AG04450 (cell line): ENCODE measurements around the gene USP53. TPM values are rescaled to one million over a fixed set of nuclear protein-coding genes. Genes with fewer than 3 reads are reported as not detected.
"Not testable (repeated sequence)": the region's sequence is repeated elsewhere in the genome, so short reads cannot be mapped to it uniquely, and the experiment has no call there.

ENCODE experiments used
- CTCF ChIA-PET: fragments of 300-600, 350-600 bp; formaldehyde crosslinking; extraction: SDS; loops from one replicate; lab custom pipeline; 2022; ENCODE audit warnings: antibody characterized with exemption, inconsistent platforms; lab: Charles Lee
- POLR2A ChIA-PET: fragments of 350-600 bp; formaldehyde crosslinking; extraction: SDS; loops from one replicate; lab custom pipeline; 2021; ENCODE audit warnings: antibody characterized with exemption, inconsistent platforms; lab: Yijun Ruan, JAX
- DNase-seq: peaks from one replicate; pipeline ENCODE4 v3.0.0-alpha.2; 2011; ENCODE audit warnings: low read depth, low spot score
- H3K27ac ChIP-seq: one replicate; pipeline ENCODE4 v1.5.1; 2012; ENCODE audit warnings: low read depth, low read length, control low read depth
- H3K27me3 ChIP-seq: one replicate; pipeline ENCODE4 v1.6.0; 2012; ENCODE audit warnings: low read length; ENCODE audit not compliant: control insufficient read depth, insufficient read depth
- H3K4me3 ChIP-seq: 2 replicates; pipeline ENCODE4 v1.5.1; 2011; ENCODE audit warnings: mild to moderate bottlenecking, low read depth, low read length, control low read depth
- H3K9me3 ChIP-seq: 2 replicates; pipeline ENCODE4 v1.5.1; 2012; ENCODE audit warnings: low read length; ENCODE audit not compliant: control insufficient read depth, insufficient read depth
- CTCF ChIP-seq: IDR thresholded peaks from 2 replicates; pipeline ENCODE4 v1.5.1; 2011; ENCODE audit warnings: low read depth, low read length, control low read depth, inconsistent platforms
- polyA minus RNA-seq: library from RNA; depleted of rRNA, polyadenylated mRNA; stranded (reverse); fragments of >200 nt; gene quantifications from 2 replicates; pipeline ENCODE4 v1.2.3, GENCODE V29; 2011; rRNA and poly(A)+ RNA removed
- polyA plus RNA-seq: library from polyadenylated mRNA; depleted of rRNA; stranded (reverse); fragments of >200 nt; gene quantifications from 2 replicates; pipeline ENCODE4 v1.2.3, GENCODE V29; 2011; rRNA removed

Gene USP53
- polyA plus RNA-seq = 15.6 and 19.0 TPM in 2 replicates
- 14.8 and 19.2 TPM in 2 replicates for polyA minus RNA-seq

GRCh38 chr4:119212234-119212963 lies at the start of gene USP53:
TSS of gene USP53 (plus strand) at chr4:119212713. CDS start at chr4:119239760, 27,047 bp downstream.
- peak within 1 kb of the TSS; percentile 79 for H3K27ac ChIP-seq
- peak within 1 kb of the TSS; percentile 81 for H3K4me3 ChIP-seq
- ChIA-PET POLR2A (interaction anchor here (0.8 to 2.7 kb wide), 7 partner anchors 88 to 223 kb away, joined by 3 to 14 read pairs (median 4); a partner anchor contains a TSS), CTCF (interaction anchor here (0.7 to 4.4 kb wide), 11 partner anchors 10 to 245 kb away, joined by 3 to 31 read pairs (median 3); no protein-coding TSS in a partner anchor)
- DNase-seq = peak; percentile 92
- TF ChIP-seq CTCF = no peak
- H3K27me3 ChIP-seq = no peaks in the 10 kb centered on the region
- H3K9me3 ChIP-seq = no peaks in the 10 kb centered on the region

DNA sequence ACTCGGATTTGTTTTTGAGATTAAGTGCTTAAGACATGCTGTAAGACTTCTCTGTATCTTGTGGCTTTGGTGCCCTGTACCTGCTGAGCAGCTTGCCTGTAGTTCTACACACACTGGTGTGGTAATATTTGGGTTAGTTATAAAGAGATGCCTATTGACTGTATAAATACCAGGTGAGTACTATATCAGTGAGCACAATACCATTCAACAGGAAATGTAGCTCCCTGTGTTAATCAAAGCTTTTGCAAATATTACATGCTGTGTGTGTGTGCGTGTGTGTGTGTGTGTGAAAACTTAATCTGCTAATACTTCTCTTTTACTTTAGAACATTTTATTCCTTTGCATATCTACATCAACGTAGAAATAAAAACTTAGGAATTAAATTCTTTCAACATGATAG lies 46.7 kb upstream of the USP53 start:
- TF ChIP-seq CTCF = no peak
- no peak overlapping the region for H3K4me3 ChIP-seq
- ChIA-PET POLR2A (no interaction called here), CTCF (no interaction called here)
- no peaks in the 10 kb centered on the region for H3K9me3 ChIP-seq
- no peak for DNase-seq
- H3K27ac ChIP-seq = no peak overlapping the region
- no peaks in the 10 kb centered on the region for H3K27me3 ChIP-seq

DNA sequence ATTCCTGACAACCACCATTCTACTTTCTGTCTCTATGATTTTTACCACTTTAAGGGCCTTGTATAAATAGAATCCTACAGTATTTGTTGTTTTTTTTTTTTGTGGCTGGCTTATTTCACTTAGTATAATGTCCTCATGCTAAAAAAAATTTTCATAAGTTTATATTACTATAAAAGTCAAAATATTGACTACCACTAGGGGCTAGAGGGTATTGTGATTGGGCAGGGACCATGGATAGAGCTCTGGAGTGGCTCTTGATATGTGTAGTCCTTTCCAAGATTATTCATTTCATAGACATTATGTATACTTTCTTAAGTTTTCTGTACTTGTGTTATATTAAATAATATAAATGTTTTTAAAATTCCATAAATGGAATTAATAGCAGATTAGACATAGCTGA lies 42.3 kb upstream of the USP53 start:
- Histone ChIP-seq H3K9me3 (no peaks in the 10 kb centered on the region; the same call in 1 of the 2 replicates), H3K27ac (no peak overlapping the region), H3K4me3 (no peak overlapping the region), H3K27me3 (no peaks in the 10 kb centered on the region)
- DNase-seq = no peak
- ChIA-PET CTCF (no interaction called here), POLR2A (no interaction called here)
- 0 out of 2 replicates have a peak, but pooled peaks have one; percentile 4 for TF ChIP-seq CTCF

GRCh38 chr4:119172223-119172622 lies 40.3 kb upstream of the USP53 start:
- H3K27ac ChIP-seq = no peak overlapping the region
- POLR2A ChIA-PET = no interaction called here
- H3K27me3 ChIP-seq = no peaks in the 10 kb centered on the region
- CTCF ChIA-PET = no interaction called here
- no peak overlapping the region for H3K4me3 ChIP-seq
- TF ChIP-seq CTCF = no peak
- no peaks in the 10 kb centered on the region; the same call in 1 of the 2 replicates for H3K9me3 ChIP-seq
- DNase-seq = no peak

GRCh38 chr4:119173729-119174361 lies 38.7 kb upstream of the USP53 start:
- POLR2A ChIA-PET, H3K27ac ChIP-seq, H3K4me3 ChIP-seq, H3K27me3 ChIP-seq, H3K9me3 ChIP-seq, CTCF ChIA-PET, DNase-seq: not testable (repeated sequence)
